Kidney (tissue), 14 donors: ENCODE data around the gene DSCAM. TPM values are rescaled to one million over a fixed set of nuclear protein-coding genes. Genes with fewer than 3 reads are reported as not detected.

Experiments used
- DNase-seq, 5 donors: peaks; one replicate each; pipeline ENCODE4 v3.0.0-alpha.2; 2013 to 2020
- FAIRE-seq: peaks from 2 replicates; lab custom pipeline; 2012; peaks lifted over from hg19 to GRCh38; lab: Jason Lieb, UNC
- H3K27ac ChIP-seq, 2 donors: one replicate each; pipeline ENCODE4 v1.7.0; 2013; ENCODE audit warnings: low read depth in 2 of 2, low read length in 2 of 2, inconsistent platforms in 1 of 2
- H3K27me3 ChIP-seq: one replicate; pipeline ENCODE4 v1.7.1; 2013; ENCODE audit warnings: low read length, inconsistent platforms; ENCODE audit not compliant: control insufficient read depth, insufficient read depth
- H3K36me3 ChIP-seq, 3 donors: one replicate each; pipeline versions ENCODE4 v1.7.0 to v1.7.1; 2013; ENCODE audit warnings: low read length in 3 of 3, control low read depth in 1 of 3, inconsistent platforms in 1 of 3; ENCODE audit not compliant: insufficient read depth in 3 of 3, control insufficient read depth in 2 of 3
- H3K4me1 ChIP-seq, 3 donors: one replicate each; pipeline versions ENCODE4 v1.7.0 to v1.7.1; 2013; ENCODE audit warnings: low read length in 3 of 3, inconsistent platforms in 1 of 3, low read depth in 1 of 3; ENCODE audit not compliant: control insufficient read depth in 2 of 3, insufficient read depth in 2 of 3
- H3K4me3 ChIP-seq, 3 donors: one replicate each; pipeline versions ENCODE4 v1.7.0 to v1.8.1; 2013; ENCODE audit warnings: low read length in 3 of 3, control low read depth in 1 of 3, inconsistent platforms in 1 of 3
- H3K9ac ChIP-seq, 3 donors: one replicate each; pipeline versions ENCODE4 v1.7.0 to v1.7.1; 2013; ENCODE audit warnings: low read length in 3 of 3, control low read depth in 1 of 3, inconsistent platforms in 1 of 3
- H3K9me3 ChIP-seq, 3 donors: one replicate each; pipeline versions ENCODE4 v1.7.0 to v1.7.1; 2013; ENCODE audit warnings: low read length in 3 of 3, control low read depth in 1 of 3, inconsistent platforms in 1 of 3; ENCODE audit not compliant: control insufficient read depth in 2 of 3, insufficient read depth in 1 of 3
- CTCF ChIP-seq: IDR thresholded peaks from 3 replicates; pipeline ENCODE4 v1.5.1; 2012; ENCODE audit warnings: mild to moderate bottlenecking, moderate library complexity, borderline replicate concordance; ENCODE audit not compliant: insufficient read depth; ENCODE audit errors: extremely low read depth
- intact Hi-C: fragments of 100-400 bp; cut with DNase I; formaldehyde crosslinking; loops from one replicate; pipeline ENCODE4 v1.11.1; 2022
- polyA plus RNA-seq: library from polyadenylated mRNA; stranded (reverse); fragments of 350-450 nt; fragmentation: Illumina TruSeq; extraction: RNeasy Lipid Tissue Mini Kit (QIAGEN cat#74804); gene quantifications from one replicate; pipeline ENCODE4 v1.2.3, GENCODE V29; 2014; ENCODE audit warnings: low read depth, low replicate concordance; ENCODE audit not compliant: insufficient read depth
- total RNA-seq: library from RNA; stranded (reverse); fragmentation: NEBNext Ultra II Directional; extraction: Animal tissue kit (Norgen Biotek cat#: 25700); gene quantifications from one replicate; pipeline ENCODE4 v1.2.1, GENCODE V29; 2021
- donor health status: control.
- donor health status: control.
- donor health status: control.
- donor health status: control.
- donor health status: control.
- donor health status: DM: yes; HTN: yes; CAD: no.
- donor health status: Normal renal cell carcinoma (clear cell type).

DSCAM gene
- total and polyA plus RNA-seq, 2 donors from 2014 or later, result not detected

- H3K36me3 ChIP-seq, result no peaks in the 10 kb centered on the region
- TF ChIP-seq CTCF, result no peak
- H3K9me3 ChIP-seq, result peaks cover 0 to 4% (median 0%) of the 10 kb centered on the region in 3 donors
- H3K27me3 ChIP-seq, result no peaks in the 10 kb centered on the region
- no peaks in the 10 kb centered on the region for H3K4me1 ChIP-seq
- no peak for FAIRE-seq
- no peak overlapping the region for H3K4me3 ChIP-seq
- H3K27ac ChIP-seq, result no peak overlapping the region
- DNase-seq, result no peak
- intact Hi-C loops, result no loop called here
- H3K9ac ChIP-seq, result no peak overlapping the region
Measured at GRCh38 chr21:40130476-40130875, 716.5 kb downstream of the DSCAM start.

GRCh38 chr21:40129809-40130208 is 717.1 kb downstream of the DSCAM start:
- Histone ChIP-seq H3K9me3 (peaks cover 0 to 4% (median 0%) of the 10 kb centered on the region in 3 donors), H3K27me3 (no peaks in the 10 kb centered on the region), H3K9ac (no peak overlapping the region), H3K27ac (no peak overlapping the region), H3K36me3 (no peaks in the 10 kb centered on the region), H3K4me1 (no peaks in the 10 kb centered on the region), H3K4me3 (no peak overlapping the region)
- FAIRE-seq (no peak), DNase-seq (no peak)
- intact Hi-C loops, result no loop called here
- TF ChIP-seq CTCF, result no peak

- Histone ChIP-seq H3K9ac (no peak overlapping the region), H3K36me3 (no peaks in the 10 kb centered on the region), H3K27ac (no peak overlapping the region), H3K27me3 (no peaks in the 10 kb centered on the region), H3K4me1 (no peaks in the 10 kb centered on the region), H3K9me3 (peaks cover 0 to 4% (median 0%) of the 10 kb centered on the region in 3 donors), H3K4me3 (no peak overlapping the region)
- FAIRE-seq, result no peak
- peak in 1 of 5 donors; percentile 33 for DNase-seq
- intact Hi-C loops, result no loop called here
- no peak for TF ChIP-seq CTCF
Measured at GRCh38 chr21:40128891-40129290, 718.1 kb downstream of the DSCAM start.
